GM12892 (cell line): Measurements from ENCODE around the gene NFIB.

Experiments used
- POLR2A ChIP-seq: IDR thresholded peaks from 2 replicates; pipeline ENCODE4 v1.6.1; 2011; ENCODE audit warnings: low read depth, low read length, control low read depth
- POLR2AphosphoS5 ChIP-seq: IDR thresholded peaks from 2 replicates; pipeline ENCODE4 v1.6.1; 2011; ENCODE audit warnings: low read depth, low read length, control low read depth
- TAF1 ChIP-seq: IDR thresholded peaks from 2 replicates; pipeline ENCODE4 v1.6.1; 2011; ENCODE audit warnings: low read depth, mild to moderate bottlenecking, control low read depth, low read length, borderline replicate concordance

GRCh38 chr9:14362175-14362574, 48.2 kb upstream of the NFIB start:
- TF ChIP-seq POLR2A (no peak), POLR2AphosphoS5 (no peak), TAF1 (no peak)
